Heart left ventricle (tissue), 13 donors: ENCODE results near the gene NLGN4Y.

Experiments used
- POLR2A ChIP-seq, 2 donors: fragments of 450-650 bp; IDR thresholded peaks; one replicate each; pipeline ENCODE4 v1.6.1; 2017; ENCODE audit warnings: antibody characterized with exemption in 2 of 2, mild to moderate bottlenecking in 2 of 2, moderate library complexity in 2 of 2
- TF ChIP-seq, protein P1 (sequence below), 12 donors: fragments of 200-600 bp; sonication (generic) in 4 of 12; IDR thresholded peaks; one replicate each; pipeline versions ENCODE4 v1.5.0 to v1.8.0; 2018 to 2022; ENCODE audit warnings: antibody characterized with exemption in 12 of 12, mild to moderate bottlenecking in 5 of 12
- donor health status: ischemic (EF 13 %, LVEDD 7.1; RV severe dilation, severe dysfunction).
- donor health status: DM: no; HTN: yes; CAD: no.
- donor health status: DM: no; HTN: no; CAD: no.
- donor health status: ischemic (EF 25% LVEDD 6.9; RV normal size, moderate dysfunction).
- donor health status: ischemic (EF 25% LVEDD 5.7; RV mildly dilated, moderate dysfunction).
- donor health status: ischemic (EF 35%, LVEDD 5.7; RV mildly dilated, moderate dysfunction).
- donor health status: nonischemic (EF 11% LVEDD 7.7; RV severe dilation, severe dysfunction).
- donor health status: DM: yes; HTN: yes; CAD: no.
- donor health status: PGD.
- donor health status: ischemic (EF 29% LVEDD 5.4; RV normal size, mild dysfunction).
- donor health status: nonischemic (EF 23%, LVEDD 6.1; RV moderate dilation, normal function).

DNA sequence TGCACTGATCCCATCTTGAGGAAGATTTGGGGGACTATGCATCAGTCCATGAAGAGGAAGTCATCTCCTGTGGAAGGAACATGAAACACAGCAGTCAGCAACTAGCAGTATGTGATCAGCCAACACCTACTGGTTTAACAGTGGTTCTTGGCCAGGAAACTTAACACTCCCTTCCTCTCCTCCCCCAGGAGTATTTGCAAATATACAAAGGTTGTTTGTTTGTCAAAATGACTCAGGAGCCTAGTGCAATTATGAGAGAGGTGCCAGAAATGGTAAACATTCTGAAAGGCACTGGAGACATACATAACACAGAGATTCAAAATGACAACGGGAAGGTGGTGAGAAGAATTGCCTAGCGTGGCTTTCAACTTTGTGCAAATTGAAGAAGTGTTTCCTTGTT, 26.3 kb upstream of the NLGN4Y start:
- TF ChIP-seq, protein P1, sequence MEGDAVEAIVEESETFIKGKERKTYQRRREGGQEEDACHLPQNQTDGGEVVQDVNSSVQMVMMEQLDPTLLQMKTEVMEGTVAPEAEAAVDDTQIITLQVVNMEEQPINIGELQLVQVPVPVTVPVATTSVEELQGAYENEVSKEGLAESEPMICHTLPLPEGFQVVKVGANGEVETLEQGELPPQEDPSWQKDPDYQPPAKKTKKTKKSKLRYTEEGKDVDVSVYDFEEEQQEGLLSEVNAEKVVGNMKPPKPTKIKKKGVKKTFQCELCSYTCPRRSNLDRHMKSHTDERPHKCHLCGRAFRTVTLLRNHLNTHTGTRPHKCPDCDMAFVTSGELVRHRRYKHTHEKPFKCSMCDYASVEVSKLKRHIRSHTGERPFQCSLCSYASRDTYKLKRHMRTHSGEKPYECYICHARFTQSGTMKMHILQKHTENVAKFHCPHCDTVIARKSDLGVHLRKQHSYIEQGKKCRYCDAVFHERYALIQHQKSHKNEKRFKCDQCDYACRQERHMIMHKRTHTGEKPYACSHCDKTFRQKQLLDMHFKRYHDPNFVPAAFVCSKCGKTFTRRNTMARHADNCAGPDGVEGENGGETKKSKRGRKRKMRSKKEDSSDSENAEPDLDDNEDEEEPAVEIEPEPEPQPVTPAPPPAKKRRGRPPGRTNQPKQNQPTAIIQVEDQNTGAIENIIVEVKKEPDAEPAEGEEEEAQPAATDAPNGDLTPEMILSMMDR (IDR thresholded peaks at IDR 0.05) = no peak
- TF ChIP-seq POLR2A (IDR thresholded peaks at IDR 0.05) = no peak
